ENCODE measurements around the gene MATR3.
"Not testable (repeated sequence)": the region's sequence is repeated elsewhere in the genome, so short reads cannot be mapped to it uniquely, and the experiment has no call there.

GRCh38 chr5:139310715-139311186 lies 17.2 kb downstream of the MATR3 start:
- not testable (repeated sequence) for TF ChIP-seq FOS (IDR thresholded peaks at IDR 0.05; ENCODE audit: borderline replicate concordance, extremely low read depth, insufficient read length); USF2 (IDR thresholded peaks at IDR 0.05; ENCODE audit: borderline replicate concordance, low read depth, low read length); POLR2A (IDR thresholded peaks at IDR 0.05; ENCODE audit: low read depth, low read length); EP300 (IDR thresholded peaks at IDR 0.05; ENCODE audit: borderline replicate concordance in 1 of 2, control insufficient read depth in 1 of 2, low read depth in 2 of 2, low read length in 2 of 2); CTCF (IDR thresholded peaks at IDR 0.05 in 2 of 3, conservative IDR thresholded peaks at IDR 0.05 in 1 of 3; ENCODE audit: control insufficient read depth in 2 of 3, extremely low read depth in 1 of 3, insufficient read depth in 1 of 3, low read depth in 3 of 3, low read length in 3 of 3); MXI1 (IDR thresholded peaks at IDR 0.05; ENCODE audit: low read depth, low read length); ZNF622 (IDR thresholded peaks at IDR 0.05); SMAD1 (IDR thresholded peaks at IDR 0.05; ENCODE audit: low read depth, partially characterized antibody); POLR2AphosphoS2 (IDR thresholded peaks at IDR 0.05; ENCODE audit: low read depth, low read length); MTA2 (IDR thresholded peaks at IDR 0.05; ENCODE audit: low read depth); RB1 (IDR thresholded peaks at IDR 0.05; ENCODE audit: borderline replicate concordance); POLR2AphosphoS5 (IDR thresholded peaks at IDR 0.05; ENCODE audit: low read length)
